HG03097 (cell line): ENCODE measurements around the gene CD99L2.

Experiments used
- ATAC-seq: cut with Tn5 transposase; IDR thresholded peaks from one replicate; pipeline ENCODE4 v1.9.1; 2021; ENCODE audit not compliant: unreplicated experiment, low FRiP score

Gene CD99L2

GRCh38 chrX:150767045-150767395 lies 131.4 kb downstream of the CD99L2 start:
- ATAC-seq: no peak

GRCh38 chrX:150766351-150767044 lies 132.0 kb downstream of the CD99L2 start:
- no peak for ATAC-seq

GRCh38 chrX:150765782-150766350 lies 132.6 kb downstream of the CD99L2 start:
- ATAC-seq: no peak

- no peak for ATAC-seq
Measured at GRCh38 chrX:150765237-150765636, 133.2 kb downstream of the CD99L2 start.

GRCh38 chrX:150763810-150764209 lies 134.7 kb downstream of the CD99L2 start:
- no peak for ATAC-seq

GRCh38 chrX:150763303-150763797 lies 135.1 kb downstream of the CD99L2 start:
- no peak for ATAC-seq

GRCh38 chrX:150762258-150763165 lies 136.0 kb downstream of the CD99L2 start:
- ATAC-seq: no peak

- ATAC-seq: no peak
Measured at GRCh38 chrX:150761819-150762216, 136.7 kb downstream of the CD99L2 start.

GRCh38 chrX:150761176-150761818 lies 137.2 kb downstream of the CD99L2 start:
- no peak for ATAC-seq

GRCh38 chrX:150759568-150760416 lies 138.7 kb downstream of the CD99L2 start:
- ATAC-seq: no peak

- no peak for ATAC-seq
Measured at GRCh38 chrX:150757371-150757770, 141.1 kb downstream of the CD99L2 start.

GRCh38 chrX:150753968-150754367 lies 144.5 kb downstream of the CD99L2 start:
- no peak for ATAC-seq

- no peak for ATAC-seq
Measured at GRCh38 chrX:150753357-150753756, 145.1 kb downstream of the CD99L2 start.

GRCh38 chrX:150752124-150752523 lies 146.3 kb downstream of the CD99L2 start:
- ATAC-seq: no peak

GRCh38 chrX:150736475-150736874 lies 162.0 kb downstream of the CD99L2 start:
- ATAC-seq: no peak

GRCh38 chrX:150731795-150732194 lies 166.7 kb downstream of the CD99L2 start:
- ATAC-seq: no peak

GRCh38 chrX:150730719-150731118 lies 167.7 kb downstream of the CD99L2 start:
- ATAC-seq: no peak

- no peak for ATAC-seq
Measured at GRCh38 chrX:150729956-150730355, 168.5 kb downstream of the CD99L2 start.

- ATAC-seq: no peak
Measured at GRCh38 chrX:150719621-150720020, 178.8 kb downstream of the CD99L2 start.
